ENCODE results near the gene ULK2. TPM values are rescaled to one million over a fixed set of nuclear protein-coding genes. Genes with fewer than 3 reads are reported as not detected.

Gene ULK2
- total RNA-seq, 1 donor from 2014 or later: 29.8 TPM

GRCh38 chr17:19791918-19792550, 75.7 kb downstream of the ULK2 start:
- no peak for TF ChIP-seq CTCF (IDR thresholded peaks at IDR 0.05)

DNA sequence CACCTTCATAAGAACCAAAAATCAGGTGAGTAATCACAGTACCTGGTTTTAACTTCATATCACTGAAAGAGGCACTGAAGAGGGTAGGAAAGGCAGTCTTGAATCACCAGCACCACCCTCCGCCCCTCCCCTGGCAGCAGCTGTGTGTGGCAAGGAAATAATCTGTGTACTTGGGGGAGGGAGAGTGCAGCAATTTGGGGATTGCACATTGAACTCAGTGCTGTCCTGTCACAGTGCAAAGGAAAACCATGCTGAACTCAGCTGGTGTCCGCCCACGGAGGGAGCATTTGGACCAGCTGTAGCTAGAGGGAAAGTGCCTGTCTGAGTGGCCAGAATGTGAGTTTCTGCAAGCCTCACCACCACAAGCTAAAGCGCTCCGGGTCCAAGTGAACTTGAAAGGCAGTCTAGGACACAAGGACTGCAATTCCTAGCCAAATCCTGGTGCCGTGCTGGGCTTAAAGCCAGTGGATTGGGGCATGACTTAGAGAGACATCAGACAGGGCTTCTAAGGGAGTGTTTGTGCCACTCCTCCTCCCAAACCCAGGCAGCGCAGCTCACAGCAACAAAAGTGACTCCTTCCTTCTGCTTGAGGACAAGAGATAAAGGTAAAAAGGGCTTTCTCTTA, 79.9 kb downstream of the ULK2 start:
- no peaks in the 10 kb centered on the region for H3K27me3 Mint-ChIP-seq (ENCODE audit: low read depth)
- H3K9me3 Mint-ChIP-seq (ENCODE audit: low read depth): peaks cover under 1% of the 10 kb centered on the region
- TF ChIP-seq CTCF (IDR thresholded peaks at IDR 0.05): no peak
- H3K36me3 Mint-ChIP-seq (ENCODE audit: low read depth): peaks cover 37% of the 10 kb centered on the region
- H3K4me3 Mint-ChIP-seq (ENCODE audit: unreplicated experiment): no peak overlapping the region
- DNase-seq (ENCODE audit: low spot score): no peak
- H3K4me1 Mint-ChIP-seq (ENCODE audit: low read depth): peaks cover 7% of the 10 kb centered on the region
- no peak overlapping the region for H3K27ac Mint-ChIP-seq (ENCODE audit: unreplicated experiment)

More at GRCh38 chr17:19791918-19792550, 75.7 kb downstream of the ULK2 start:
- Mint-ChIP-seq H3K27me3 (ENCODE audit: low read depth) (no peaks in the 10 kb centered on the region), H3K4me3 (ENCODE audit: unreplicated experiment) (no peak overlapping the region), H3K27ac (ENCODE audit: unreplicated experiment) (no peak overlapping the region), H3K9me3 (ENCODE audit: low read depth) (peaks cover 16% of the 10 kb centered on the region), H3K36me3 (ENCODE audit: low read depth) (peaks cover 65% of the 10 kb centered on the region), H3K4me1 (ENCODE audit: low read depth) (peaks cover 3% of the 10 kb centered on the region)
- no peak for DNase-seq (ENCODE audit: low spot score)

- no peak overlapping the region for H3K4me3 Mint-ChIP-seq (ENCODE audit: unreplicated experiment)
- H3K4me1 Mint-ChIP-seq (ENCODE audit: low read depth): peaks cover 7% of the 10 kb centered on the region
- peaks cover 36% of the 10 kb centered on the region for H3K36me3 Mint-ChIP-seq (ENCODE audit: low read depth)
- TF ChIP-seq CTCF (IDR thresholded peaks at IDR 0.05): peak; percentile 36
- no peaks in the 10 kb centered on the region for H3K27me3 Mint-ChIP-seq (ENCODE audit: low read depth)
- no peaks in the 10 kb centered on the region for H3K9me3 Mint-ChIP-seq (ENCODE audit: low read depth)
- H3K27ac Mint-ChIP-seq (ENCODE audit: unreplicated experiment): no peak overlapping the region
- DNase-seq (ENCODE audit: low spot score): no peak
These were observed 81.9 kb downstream of the ULK2 start for GRCh38 chr17:19785854-19786253.

- H3K4me1 Mint-ChIP-seq (ENCODE audit: low read depth): peaks cover 4% of the 10 kb centered on the region
- no peaks in the 10 kb centered on the region for H3K27me3 Mint-ChIP-seq (ENCODE audit: low read depth)
These were observed 86.0 kb downstream of the ULK2 start for GRCh38 chr17:19781488-19782458.

More at GRCh38 chr17:19781488-19782458, 86.0 kb downstream of the ULK2 start:
- no peak for DNase-seq (ENCODE audit: low spot score)
- H3K9me3 Mint-ChIP-seq (ENCODE audit: low read depth): no peaks in the 10 kb centered on the region
- TF ChIP-seq CTCF (IDR thresholded peaks at IDR 0.05): no peak
- peaks cover 27% of the 10 kb centered on the region for H3K36me3 Mint-ChIP-seq (ENCODE audit: low read depth)
- H3K4me3 Mint-ChIP-seq (ENCODE audit: unreplicated experiment): no peak overlapping the region
- H3K27ac Mint-ChIP-seq (ENCODE audit: unreplicated experiment): no peak overlapping the region
